Stimulated activated CD4-positive, alpha-beta T cell treated with anti-CD3 and anti-CD28 coated beads, Interleukin-1b, Interleukin-23, amount 100 ng/mL, for 48 hours (primary cell): ENCODE data around the gene ADAMTS2.

ENCODE experiments used
- DNase-seq: peaks from one replicate; pipeline ENCODE4 v3.0.0-alpha.2; 2020

ADAMTS2 gene

GRCh38 chr5:179187681-179188575 lies 157.3 kb downstream of the ADAMTS2 start:
- no peak for DNase-seq

GRCh38 chr5:179187229-179187678 lies 158.0 kb downstream of the ADAMTS2 start:
- no peak for DNase-seq

GRCh38 chr5:179186801-179187200 lies 158.5 kb downstream of the ADAMTS2 start:
- DNase-seq: no peak

- DNase-seq: no peak
These were observed 159.3 kb downstream of the ADAMTS2 start for GRCh38 chr5:179185941-179186411.

- DNase-seq: no peak
These were observed 159.9 kb downstream of the ADAMTS2 start for GRCh38 chr5:179185256-179185940.

- DNase-seq: no peak
These were observed 160.7 kb downstream of the ADAMTS2 start for GRCh38 chr5:179184521-179185050.

GRCh38 chr5:179183481-179183880 lies 161.8 kb downstream of the ADAMTS2 start:
- no peak for DNase-seq

GRCh38 chr5:179182601-179183000 lies 162.7 kb downstream of the ADAMTS2 start:
- no peak for DNase-seq

- DNase-seq: no peak
These were observed 163.3 kb downstream of the ADAMTS2 start for GRCh38 chr5:179181988-179182387.

GRCh38 chr5:179180921-179181645 lies 164.2 kb downstream of the ADAMTS2 start:
- no peak for DNase-seq

GRCh38 chr5:179180061-179180610 lies 165.1 kb downstream of the ADAMTS2 start:
- no peak for DNase-seq

- no peak for DNase-seq
These were observed 167.3 kb downstream of the ADAMTS2 start for GRCh38 chr5:179177711-179178575.

- no peak for DNase-seq
These were observed 168.6 kb downstream of the ADAMTS2 start for GRCh38 chr5:179176571-179177230.

- no peak for DNase-seq
These were observed 169.1 kb downstream of the ADAMTS2 start for GRCh38 chr5:179176166-179176565.

GRCh38 chr5:179171816-179172745 lies 173.2 kb downstream of the ADAMTS2 start:
- DNase-seq: no peak

- DNase-seq: no peak
These were observed 173.9 kb downstream of the ADAMTS2 start for GRCh38 chr5:179171251-179171815.

GRCh38 chr5:179170606-179171005 lies 174.7 kb downstream of the ADAMTS2 start:
- DNase-seq: no peak

- DNase-seq: no peak
These were observed 175.4 kb downstream of the ADAMTS2 start for GRCh38 chr5:179169836-179170235.

GRCh38 chr5:179168664-179169063 lies 176.6 kb downstream of the ADAMTS2 start:
- no peak for DNase-seq
